Hepatocyte (in vitro differentiated cells): ENCODE results near the gene CRKL.

Source experiments
- CTCF ChIP-seq: fragments of 200-600 bp; sonication (generic); IDR thresholded peaks from 2 replicates; pipeline ENCODE4 v1.5.1; 2016; ENCODE audit warnings: antibody characterized with exemption, mild to moderate bottlenecking; ENCODE audit not compliant: poor library complexity
- EZH2 ChIP-seq: fragments of 200-600 bp; sonication (generic); IDR thresholded peaks from 2 replicates; pipeline ENCODE4 v1.6.1; 2016; ENCODE audit warnings: antibody characterized with exemption, mild to moderate bottlenecking, borderline replicate concordance

DNA sequence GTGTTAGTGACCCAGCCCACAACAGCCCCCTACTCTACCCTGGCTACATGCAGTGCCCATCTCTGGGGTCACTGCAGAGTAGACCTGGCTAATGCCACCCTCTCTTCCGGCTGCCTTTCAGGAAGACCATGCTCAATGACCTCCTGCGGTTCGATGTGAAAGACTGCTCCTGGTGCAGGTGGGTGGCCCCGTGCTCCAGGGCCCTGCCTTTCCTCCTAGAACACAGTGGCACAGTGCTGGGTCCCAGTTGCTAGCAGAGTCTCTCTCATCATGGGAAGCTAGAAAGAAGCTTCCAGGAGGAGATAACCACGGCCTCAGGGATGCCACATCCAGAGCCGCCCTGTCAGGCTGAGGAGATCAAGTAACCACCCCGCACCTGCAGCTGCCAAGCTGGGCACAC lies 68.5 kb downstream of the CRKL start:
- no peak for TF ChIP-seq CTCF
- TF ChIP-seq EZH2 = no peak
